Mesendoderm (in vitro differentiated cells): Measurements from ENCODE around the gene LEAP2.

ENCODE experiments used
- DNase-seq: peaks from one replicate; pipeline ENCODE4 v3.0.0; 2013
- H2AK5ac ChIP-seq: 2 replicates; pipeline ENCODE4 v1.6.1; 2013; ENCODE audit warnings: low read length, inconsistent platforms
- H2BK120ac ChIP-seq: 2 replicates; pipeline ENCODE4 v1.6.1; 2013; ENCODE audit warnings: low read depth, mild to moderate bottlenecking, low read length, moderate library complexity, mixed read lengths
- H2BK15ac ChIP-seq: replicated peaks from 2 replicates; pipeline ENCODE4 v1.6.1; 2013; ENCODE audit warnings: low read depth, mild to moderate bottlenecking, moderate library complexity
- H2BK5ac ChIP-seq: 2 replicates; pipeline ENCODE4 v1.6.1; 2013; ENCODE audit warnings: low read length, inconsistent platforms
- H3K18ac ChIP-seq: 2 replicates; pipeline ENCODE4 v1.6.1; 2013; ENCODE audit warnings: mild to moderate bottlenecking, low read length, mixed read lengths
- H3K23ac ChIP-seq: one replicate; pipeline ENCODE4 v1.6.1; 2013; ENCODE audit warnings: low read length
- H3K27ac ChIP-seq: 2 replicates; pipeline ENCODE4 v1.5.1; 2013; ENCODE audit warnings: low read depth, mild to moderate bottlenecking, inconsistent platforms, low read length, moderate library complexity
- H3K27me3 ChIP-seq: 2 replicates; pipeline ENCODE4 v1.6.1; 2013; ENCODE audit warnings: low read length, control low read depth, mild to moderate bottlenecking, inconsistent platforms; ENCODE audit not compliant: insufficient read depth, poor library complexity
- H3K36me3 ChIP-seq: 2 replicates; pipeline ENCODE4 v1.6.1; 2013; ENCODE audit warnings: low read length, inconsistent platforms; ENCODE audit not compliant: control insufficient read depth, insufficient read depth
- H3K4ac ChIP-seq: one replicate; pipeline ENCODE4 v1.6.1; 2013; ENCODE audit warnings: low read depth, mild to moderate bottlenecking, low read length, moderate library complexity
- H3K4me1 ChIP-seq: 2 replicates; pipeline ENCODE4 v1.6.1; 2013; ENCODE audit warnings: low read depth, low read length, inconsistent platforms; ENCODE audit not compliant: control insufficient read depth
- H3K4me2 ChIP-seq: 2 replicates; pipeline ENCODE4 v1.6.1; 2013; ENCODE audit warnings: low read length
- H3K4me3 ChIP-seq: 2 replicates; pipeline ENCODE4 v1.5.1; 2013; ENCODE audit warnings: mild to moderate bottlenecking, low read length
- H3K56ac ChIP-seq: one replicate; pipeline ENCODE4 v1.6.1; 2013; ENCODE audit warnings: low read length
- H3K79me1 ChIP-seq: 2 replicates; pipeline ENCODE4 v1.6.1; 2013; ENCODE audit warnings: low read length, inconsistent platforms
- H3K79me2 ChIP-seq: 2 replicates; pipeline ENCODE4 v1.6.1; 2013; ENCODE audit warnings: mild to moderate bottlenecking, low read length; ENCODE audit not compliant: control insufficient read depth, insufficient read depth
- H3K9ac ChIP-seq: 2 replicates; pipeline ENCODE4 v1.6.1; 2013; ENCODE audit warnings: low read length, inconsistent platforms
- H4K5ac ChIP-seq: one replicate; pipeline ENCODE4 v1.6.1; 2013; ENCODE audit warnings: low read length
- H4K8ac ChIP-seq: one replicate; pipeline ENCODE4 v1.6.1; 2013; ENCODE audit warnings: low read depth, mild to moderate bottlenecking, control low read depth, low read length, moderate library complexity
- WGBS: extraction: QIAGEN DNeasy Blood & Tissue Kit; methylation state at CpG from one replicate; pipeline ENCODE4 v1.1.7; 2013; ENCODE audit warnings: low lambda C conversion rate, missing lambda C conversion rate; ENCODE audit not compliant: insufficient coverage; ENCODE audit errors: extremely low coverage; 5-methylcytosine and 5-hydroxymethylcytosine counted together

Gene LEAP2

DNA sequence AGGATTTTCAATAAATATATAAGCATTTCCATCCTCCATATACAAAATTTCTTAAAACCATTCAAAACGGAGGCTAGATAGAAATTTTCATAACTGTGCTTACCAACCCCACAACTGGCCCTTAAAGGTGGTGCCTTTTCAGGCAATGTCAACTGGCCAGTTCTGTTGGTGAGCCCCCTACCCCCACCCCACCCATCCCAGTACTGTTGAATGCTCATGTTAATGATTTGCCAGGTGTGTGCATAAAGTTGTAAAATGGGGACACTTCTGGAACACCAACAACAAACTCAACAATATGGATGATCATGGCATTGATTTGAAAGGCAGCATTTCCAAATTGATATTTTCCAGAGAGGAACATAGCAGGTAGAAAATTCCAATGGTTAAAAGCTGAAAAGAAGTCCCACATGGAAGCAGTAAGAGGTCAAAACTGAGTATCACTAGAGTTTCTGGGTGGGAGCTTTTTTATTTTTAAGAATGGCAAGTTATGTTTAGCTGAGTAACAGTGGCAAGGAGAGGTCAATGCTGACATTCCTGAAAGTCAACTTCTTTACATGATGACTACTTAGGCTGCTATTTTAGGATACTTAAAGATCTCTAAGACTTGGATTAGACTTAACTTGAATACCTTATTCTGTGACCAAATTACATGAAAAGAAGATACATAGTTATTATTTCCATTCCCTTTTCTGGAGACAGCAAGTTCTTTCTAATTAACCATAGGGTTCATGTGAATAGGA, 2.7 kb downstream of the LEAP2 start:
- H3K27me3 ChIP-seq = no peaks in the 10 kb centered on the region
- no peak for DNase-seq
- WGBS = 100% methylated on average over 1 of the region's 1 CpG
- no peak overlapping the region for H3K18ac ChIP-seq
- no peak overlapping the region for H2AK5ac ChIP-seq
- H3K79me1 ChIP-seq = no peaks in the 10 kb centered on the region
- no peak overlapping the region for H4K8ac ChIP-seq
- H3K27ac ChIP-seq = no peak overlapping the region
- no peak overlapping the region for H3K23ac ChIP-seq
- no peak overlapping the region for H3K4me2 ChIP-seq
- H2BK15ac ChIP-seq = no peak overlapping the region
- peaks cover 3% of the 10 kb centered on the region for H3K36me3 ChIP-seq
- no peak overlapping the region for H3K4me3 ChIP-seq
- no peak overlapping the region for H3K56ac ChIP-seq
- no peaks in the 10 kb centered on the region for H3K4me1 ChIP-seq
- H3K4ac ChIP-seq = no peak overlapping the region
- H2BK120ac ChIP-seq = no peak overlapping the region
- H3K9ac ChIP-seq = no peak overlapping the region
- no peaks in the 10 kb centered on the region for H3K79me2 ChIP-seq
- no peak overlapping the region for H2BK5ac ChIP-seq
- no peak overlapping the region for H4K5ac ChIP-seq

DNA sequence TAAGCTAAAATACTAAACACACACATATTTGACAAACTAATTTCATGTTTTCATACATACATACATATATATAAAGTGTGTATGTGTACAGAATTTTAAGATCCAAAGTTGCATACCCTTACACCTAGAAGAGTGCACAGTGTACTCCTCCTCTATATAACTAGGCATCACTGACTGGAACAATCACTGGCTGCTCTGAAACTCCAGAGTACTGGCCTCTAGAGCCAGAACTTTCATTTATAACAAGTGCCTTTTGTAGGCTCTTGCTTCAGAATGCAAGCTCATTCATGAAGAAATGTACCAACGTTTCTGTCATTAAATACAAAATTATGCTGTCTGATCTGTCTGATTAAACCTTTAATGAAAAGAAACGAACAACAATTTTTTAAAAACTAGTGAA, 4.0 kb downstream of the LEAP2 start:
- Histone ChIP-seq H3K4me2 (no peak overlapping the region), H3K79me1 (no peaks in the 10 kb centered on the region), H3K56ac (no peak overlapping the region), H3K18ac (no peak overlapping the region), H2BK15ac (no peak overlapping the region), H2BK5ac (no peak overlapping the region), H3K23ac (no peak overlapping the region), H3K9ac (no peak overlapping the region), H3K4me3 (no peak overlapping the region), H3K27ac (no peak overlapping the region), H4K8ac (no peak overlapping the region), H3K79me2 (no peaks in the 10 kb centered on the region), H3K27me3 (no peaks in the 10 kb centered on the region), H4K5ac (no peak overlapping the region), H3K36me3 (peaks cover 3% of the 10 kb centered on the region), H3K4me1 (no peaks in the 10 kb centered on the region), H3K4ac (no peak overlapping the region), H2BK120ac (no peak overlapping the region), H2AK5ac (no peak overlapping the region)
- no CpG with 5 or more reads among the region's 2 CpGs for WGBS
- DNase-seq = no peak

DNA sequence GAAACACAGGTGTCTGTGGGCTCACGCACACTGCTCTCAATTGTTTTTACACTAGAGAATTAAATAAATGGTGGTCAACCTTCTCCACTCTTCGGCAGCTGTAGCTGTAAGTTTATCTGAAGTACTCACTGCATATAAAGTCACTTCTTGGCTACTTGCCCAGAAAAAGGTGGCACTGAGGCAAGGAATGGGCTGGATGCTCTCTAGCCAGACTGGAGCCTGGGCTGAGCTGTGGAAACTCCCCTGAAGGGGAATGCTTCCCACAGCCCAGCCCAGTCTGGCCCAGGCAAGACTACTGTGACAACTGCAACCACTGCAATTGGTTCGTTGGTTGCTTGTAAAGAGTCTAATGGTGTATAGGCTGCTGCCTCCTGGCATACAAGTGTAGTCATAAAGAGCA, 4.5 kb downstream of the LEAP2 start:
- no CpG with 5 or more reads among the region's 3 CpGs for WGBS
- H2AK5ac ChIP-seq = no peak overlapping the region
- H3K9ac ChIP-seq = no peak overlapping the region
- no peaks in the 10 kb centered on the region for H3K4me1 ChIP-seq
- no peak overlapping the region for H2BK5ac ChIP-seq
- no peak overlapping the region for H3K27ac ChIP-seq
- H3K4me2 ChIP-seq = no peak overlapping the region
- H3K4ac ChIP-seq = no peak overlapping the region
- no peak for DNase-seq
- H3K56ac ChIP-seq = no peak overlapping the region
- no peaks in the 10 kb centered on the region for H3K79me2 ChIP-seq
- no peak overlapping the region for H4K8ac ChIP-seq
- no peak overlapping the region for H3K18ac ChIP-seq
- H2BK15ac ChIP-seq = no peak overlapping the region
- H4K5ac ChIP-seq = no peak overlapping the region
- no peak overlapping the region for H3K4me3 ChIP-seq
- H3K23ac ChIP-seq = no peak overlapping the region
- no peak overlapping the region for H2BK120ac ChIP-seq
- peaks cover 3% of the 10 kb centered on the region for H3K36me3 ChIP-seq
- no peaks in the 10 kb centered on the region for H3K79me1 ChIP-seq
- no peaks in the 10 kb centered on the region for H3K27me3 ChIP-seq

DNA sequence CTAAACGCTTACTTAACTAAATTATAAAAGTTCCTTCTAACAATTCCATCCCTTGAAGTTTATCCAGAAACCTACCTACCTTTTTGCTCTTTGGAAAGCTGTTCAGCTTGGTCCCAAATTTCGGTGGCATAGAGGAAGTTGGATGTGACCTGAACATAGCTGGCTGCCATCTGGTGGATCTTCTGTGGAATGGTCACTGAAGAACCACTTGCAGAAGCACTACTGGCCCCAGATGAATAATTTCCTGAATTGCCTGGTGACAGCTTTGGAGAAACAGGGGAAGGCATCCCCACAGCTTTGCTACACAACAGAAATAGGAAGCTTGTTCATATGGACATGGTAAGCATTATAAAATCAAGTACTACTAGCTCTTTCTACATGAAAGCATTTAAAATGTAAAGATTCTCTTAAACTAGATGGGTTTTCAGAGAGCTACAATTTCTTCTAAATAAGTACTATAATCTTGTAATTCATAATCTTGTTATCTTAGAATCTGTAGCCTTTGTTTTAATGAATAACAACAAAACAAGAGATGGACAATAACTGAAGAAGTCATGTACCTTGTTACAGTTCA, 9.9 kb downstream of the LEAP2 start:
- Histone ChIP-seq H3K23ac (no peak overlapping the region), H2BK15ac (no peak overlapping the region), H3K27me3 (no peaks in the 10 kb centered on the region), H3K4me1 (no peaks in the 10 kb centered on the region), H3K4ac (no peak overlapping the region), H3K79me2 (no peaks in the 10 kb centered on the region), H3K9ac (no peak overlapping the region), H3K36me3 (peaks cover 7% of the 10 kb centered on the region), H2BK5ac (no peak overlapping the region), H2BK120ac (no peak overlapping the region), H3K56ac (no peak overlapping the region), H3K18ac (no peak overlapping the region), H4K8ac (no peak overlapping the region), H2AK5ac (no peak overlapping the region), H3K79me1 (peaks cover 2% of the 10 kb centered on the region), H3K4me3 (no peak overlapping the region), H4K5ac (no peak overlapping the region), H3K27ac (no peak overlapping the region), H3K4me2 (no peak overlapping the region)
- peak; percentile 82 for DNase-seq
- WGBS = 100% methylated on average over 1 of the region's 2 CpGs

DNA sequence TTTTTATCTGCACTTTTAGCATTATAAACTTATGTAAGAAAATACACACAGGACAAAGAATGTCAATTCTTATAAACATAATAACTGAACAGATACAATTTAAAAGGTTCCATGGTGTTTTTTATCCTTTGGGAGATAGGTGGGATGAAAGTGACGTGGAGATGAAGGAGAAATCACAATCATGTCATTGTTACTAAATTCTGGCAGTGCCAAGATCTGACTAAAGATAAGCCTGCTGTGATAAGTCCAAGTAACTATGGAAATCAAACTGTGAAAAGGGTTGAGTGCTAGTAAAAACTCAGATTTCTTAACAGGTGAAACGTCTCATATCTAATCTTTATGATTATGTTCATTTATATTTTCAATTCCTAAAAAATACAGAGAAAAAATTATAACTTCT, 11.1 kb downstream of the LEAP2 start:
- H3K4me1 ChIP-seq = no peaks in the 10 kb centered on the region

More for the DNA sequence above, 11.1 kb downstream of the LEAP2 start:
- H3K56ac ChIP-seq = no peak overlapping the region
- H3K18ac ChIP-seq = no peak overlapping the region
- no peak overlapping the region for H3K4me2 ChIP-seq
- H2BK120ac ChIP-seq = no peak overlapping the region
- H4K5ac ChIP-seq = no peak overlapping the region
- WGBS = no CpG with 5 or more reads among the region's 2 CpGs
- H2AK5ac ChIP-seq = no peak overlapping the region
- H3K36me3 ChIP-seq = peaks cover 7% of the 10 kb centered on the region
- no peak overlapping the region for H3K23ac ChIP-seq
- DNase-seq = no peak
- H3K27ac ChIP-seq = no peak overlapping the region
- H3K4me3 ChIP-seq = no peak overlapping the region
- no peak overlapping the region for H3K4ac ChIP-seq
- H2BK15ac ChIP-seq = no peak overlapping the region
- no peak overlapping the region for H4K8ac ChIP-seq
- H2BK5ac ChIP-seq = no peak overlapping the region
- no peaks in the 10 kb centered on the region for H3K27me3 ChIP-seq
- no peaks in the 10 kb centered on the region for H3K79me2 ChIP-seq
- no peak overlapping the region for H3K9ac ChIP-seq
- peaks cover 2% of the 10 kb centered on the region for H3K79me1 ChIP-seq
